ENCODE data around the gene SNRPB2. TPM values are rescaled to one million over a fixed set of nuclear protein-coding genes. Genes with fewer than 3 reads are reported as not detected.

SNRPB2 gene
- total RNA-seq, 4 donors from 2014 or later: 36.3 to 41.8 (median 41.0) TPM

- 71% methylated on average over 1 of the region's 1 CpG; no CpG with 5 or more reads in 1 of the 2 donors for WGBS, 2 donors (ENCODE audit: low coverage in 1 of 2)
- no peak overlapping the region for H3K4me3 ChIP-seq
- H3K27ac ChIP-seq: no peak overlapping the region
- no peaks in the 10 kb centered on the region for H3K4me1 ChIP-seq
- H3K27me3 ChIP-seq: peaks cover 21% of the 10 kb centered on the region
- TF ChIP-seq, protein P1, sequence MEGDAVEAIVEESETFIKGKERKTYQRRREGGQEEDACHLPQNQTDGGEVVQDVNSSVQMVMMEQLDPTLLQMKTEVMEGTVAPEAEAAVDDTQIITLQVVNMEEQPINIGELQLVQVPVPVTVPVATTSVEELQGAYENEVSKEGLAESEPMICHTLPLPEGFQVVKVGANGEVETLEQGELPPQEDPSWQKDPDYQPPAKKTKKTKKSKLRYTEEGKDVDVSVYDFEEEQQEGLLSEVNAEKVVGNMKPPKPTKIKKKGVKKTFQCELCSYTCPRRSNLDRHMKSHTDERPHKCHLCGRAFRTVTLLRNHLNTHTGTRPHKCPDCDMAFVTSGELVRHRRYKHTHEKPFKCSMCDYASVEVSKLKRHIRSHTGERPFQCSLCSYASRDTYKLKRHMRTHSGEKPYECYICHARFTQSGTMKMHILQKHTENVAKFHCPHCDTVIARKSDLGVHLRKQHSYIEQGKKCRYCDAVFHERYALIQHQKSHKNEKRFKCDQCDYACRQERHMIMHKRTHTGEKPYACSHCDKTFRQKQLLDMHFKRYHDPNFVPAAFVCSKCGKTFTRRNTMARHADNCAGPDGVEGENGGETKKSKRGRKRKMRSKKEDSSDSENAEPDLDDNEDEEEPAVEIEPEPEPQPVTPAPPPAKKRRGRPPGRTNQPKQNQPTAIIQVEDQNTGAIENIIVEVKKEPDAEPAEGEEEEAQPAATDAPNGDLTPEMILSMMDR (IDR thresholded peaks at IDR 0.05): no peak
- TF ChIP-seq POLR2A (IDR thresholded peaks at IDR 0.05) (no peak), EP300 (IDR thresholded peaks at IDR 0.05) (no peak), POLR2AphosphoS5 (IDR thresholded peaks at IDR 0.05) (no peak)
- H3K36me3 ChIP-seq: no peaks in the 10 kb centered on the region
- no peak for ATAC-seq
- no peaks in the 10 kb centered on the region for H3K9me3 ChIP-seq
These were observed 10.4 kb upstream of the SNRPB2 start for GRCh38 chr20:16719421-16719820.

DNA sequence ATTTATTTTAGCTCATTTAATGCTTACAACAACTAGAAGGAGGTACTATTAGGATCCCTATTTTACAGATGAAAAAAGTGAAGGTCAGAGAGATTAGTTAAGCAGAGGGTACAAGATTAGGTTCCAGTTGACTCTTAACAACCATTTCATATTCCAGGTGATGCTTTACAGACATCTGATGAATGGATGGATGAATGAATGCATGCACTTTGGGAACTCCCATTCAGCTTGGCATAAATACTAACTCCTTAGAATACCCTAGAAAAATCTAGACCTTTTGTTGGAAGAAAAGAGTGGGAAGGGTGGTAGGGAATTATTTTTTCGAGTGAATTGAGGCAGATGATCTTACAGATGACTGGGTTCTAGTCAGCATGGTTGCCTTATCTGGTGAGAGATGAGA lies 746 bp upstream of the SNRPB2 start:
- Histone ChIP-seq H3K36me3 (peaks cover 0 to 22% of the 10 kb centered on the region in 2 donors), H3K4me1 (peaks cover 7 to 42% (median 8%) of the 10 kb centered on the region in 3 donors), H3K27me3 (peaks cover 40% of the 10 kb centered on the region), H3K4me3 (peak overlapping the region; percentile 62 to 95), H3K9me3 (peaks cover 0 to 8% (median 0%) of the 10 kb centered on the region in 3 donors), H3K27ac (peak overlapping the region in 1 of 4 donors; percentile 84)
- WGBS, 2 donors (ENCODE audit: low coverage in 1 of 2): 83 to 100% methylated on average over 1 of the region's 1 CpG
- TF ChIP-seq POLR2A (IDR thresholded peaks at IDR 0.05) (no peak), EP300 (IDR thresholded peaks at IDR 0.05) (no peak), POLR2AphosphoS5 (IDR thresholded peaks at IDR 0.05) (no peak)
- TF ChIP-seq, protein P1 (IDR thresholded peaks at IDR 0.05): no peak
- ATAC-seq: no peak

GRCh38 chr20:16732506-16733152 lies 2.8 kb downstream of the SNRPB2 start:
- 77 to 81% methylated on average over 2 to 4 of the region's 4 CpGs for WGBS, 2 donors (ENCODE audit: low coverage in 1 of 2)
- H3K4me1 ChIP-seq: peaks cover 7 to 62% (median 8%) of the 10 kb centered on the region in 3 donors
- no peak for ATAC-seq
- H3K4me3 ChIP-seq: no peak overlapping the region
- TF ChIP-seq, protein P1 (IDR thresholded peaks at IDR 0.05): no peak
- TF ChIP-seq POLR2A (IDR thresholded peaks at IDR 0.05): no peak
- no peak for TF ChIP-seq EP300 (IDR thresholded peaks at IDR 0.05)
- no peak for TF ChIP-seq POLR2AphosphoS5 (IDR thresholded peaks at IDR 0.05)
- H3K36me3 ChIP-seq: peaks cover 2 to 57% of the 10 kb centered on the region in 2 donors
- H3K27ac ChIP-seq: no peak overlapping the region
- H3K9me3 ChIP-seq: no peaks in the 10 kb centered on the region
- H3K27me3 ChIP-seq: peaks cover 4% of the 10 kb centered on the region

DNA sequence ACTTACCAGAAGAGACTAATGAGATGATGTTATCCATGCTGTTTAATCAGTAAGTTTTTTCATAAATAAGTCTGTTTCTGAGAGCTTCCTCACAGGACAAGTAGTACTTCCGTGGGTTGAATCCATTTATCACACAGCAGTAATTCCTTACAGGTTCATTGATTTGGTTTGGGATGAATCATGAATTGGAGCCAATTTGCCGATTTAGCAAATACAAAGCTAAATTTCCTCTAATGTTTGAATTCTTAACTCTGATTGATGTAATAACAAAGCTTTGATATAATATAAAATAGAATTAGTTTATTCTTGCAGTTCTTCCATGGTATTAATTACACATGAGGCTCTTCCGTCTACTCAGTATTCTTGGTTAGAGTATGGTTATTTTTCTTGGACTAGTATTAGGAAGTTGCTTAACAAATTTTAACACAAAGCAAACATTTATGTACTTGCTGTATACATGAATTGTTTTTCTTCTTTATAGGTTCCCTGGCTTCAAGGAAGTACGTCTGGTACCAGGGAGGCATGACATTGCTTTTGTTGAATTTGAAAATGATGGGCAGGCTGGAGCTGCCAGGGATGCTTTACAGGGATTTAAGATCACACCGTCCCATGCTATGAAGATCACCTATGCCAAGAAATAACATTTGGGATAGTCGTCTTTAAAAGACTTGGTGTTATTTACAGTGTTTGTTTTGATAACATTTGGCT lies 10.7 kb downstream of the SNRPB2 start:
- H3K4me3 ChIP-seq: no peak overlapping the region
- 73 to 78% methylated on average over 6 of the region's 6 CpGs for WGBS, 2 donors (ENCODE audit: low coverage in 1 of 2)
- TF ChIP-seq POLR2A (IDR thresholded peaks at IDR 0.05) (no peak), EP300 (IDR thresholded peaks at IDR 0.05) (no peak), POLR2AphosphoS5 (IDR thresholded peaks at IDR 0.05) (no peak)
- TF ChIP-seq, protein P1 (IDR thresholded peaks at IDR 0.05): no peak
- no peaks in the 10 kb centered on the region for H3K9me3 ChIP-seq
- no peak overlapping the region for H3K27ac ChIP-seq
- no peak for ATAC-seq
- no peaks in the 10 kb centered on the region for H3K27me3 ChIP-seq
- H3K4me1 ChIP-seq: peaks cover 0 to 6% (median 0%) of the 10 kb centered on the region in 3 donors
- peaks cover 6 to 74% of the 10 kb centered on the region in 2 donors for H3K36me3 ChIP-seq

Measured in gastroesophageal sphincter (tissue), 4 donors.